ENCODE data around the gene ZNF358. TPM values are rescaled to one million over a fixed set of nuclear protein-coding genes. Genes with fewer than 3 reads are reported as not detected.
A peak's percentile ranks its signal among the peaks of the same experiment; 100 is the strongest.

Gene ZNF358
- total and polyA plus RNA-seq, 4 experiments from 2014 or later, result 1.6 to 8.7 (median 8.4) TPM; not detected in 1

DNA sequence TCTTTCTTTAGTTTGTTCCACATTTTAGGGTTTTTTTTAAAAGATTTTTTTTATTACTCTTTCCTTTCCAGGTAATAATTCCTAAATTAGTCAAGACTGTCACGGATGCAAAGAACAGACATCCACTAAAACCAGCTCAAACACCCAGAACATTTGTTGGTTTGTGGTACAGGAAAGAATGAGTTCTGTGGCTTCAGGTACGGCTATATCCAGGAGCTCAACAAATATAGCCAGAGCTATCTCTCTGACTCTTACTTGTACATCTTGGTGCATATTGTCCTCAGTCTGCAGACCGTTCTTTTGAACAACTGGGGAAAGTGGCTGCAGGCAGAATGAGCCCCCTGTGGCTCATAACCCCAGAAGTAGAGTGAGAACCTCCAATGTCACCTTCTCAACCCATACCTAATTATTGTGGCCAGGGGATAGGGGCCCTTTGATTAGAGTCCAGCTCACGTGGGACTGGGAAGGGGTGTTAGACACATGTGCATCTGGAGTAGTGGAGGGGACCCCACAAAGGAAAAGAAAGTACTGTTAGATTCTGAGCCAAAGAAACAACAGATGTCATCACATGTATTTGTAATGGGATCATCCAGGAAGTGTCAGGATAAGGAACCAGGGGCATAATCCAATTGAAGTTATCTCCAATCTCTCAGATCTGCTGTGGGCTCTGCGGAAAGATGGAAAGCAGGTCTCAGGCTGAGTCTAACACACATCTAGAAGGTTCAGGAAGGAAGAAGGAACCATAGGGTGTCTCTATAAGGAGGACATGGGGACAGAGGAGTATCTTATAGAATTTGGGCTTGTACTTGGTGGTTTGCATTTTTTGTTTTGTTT, 1.9 kb upstream of the ZNF358 start:
- Mint-ChIP-seq H3K9me3 (peaks cover 0 to 3% (median 0%) of the 10 kb centered on the region in 8 donors), H3K36me3 (peaks cover 0 to 3% of the 10 kb centered on the region in 2 donors), H3K27me3 (peaks cover 13 to 16% of the 10 kb centered on the region in 2 donors), H3K4me3 (peak overlapping the region in 4 of 8 donors; percentile 9 to 31 (median 18)), H3K4me1 (peaks cover 4 to 23% (median 11%) of the 10 kb centered on the region in 4 donors), H3K27ac (peak overlapping the region in 2 of 7 donors; percentile 2 to 54)
- Histone ChIP-seq H3K27me3 (ENCODE audit: insufficient read depth, low read length) (peaks cover 4% of the 10 kb centered on the region), H3K9me3 (ENCODE audit: control insufficient read depth in 1 of 2, low read length in 2 of 2) (no peaks in the 10 kb centered on the region), H3K4me1 (ENCODE audit: insufficient read depth, low read length) (peaks cover 10% of the 10 kb centered on the region), H3K27ac (ENCODE audit: low read depth, low read length) (no peak overlapping the region), H3K36me3 (ENCODE audit: insufficient read depth, low read length) (no peaks in the 10 kb centered on the region), H3K4me3 (ENCODE audit: low read length in 2 of 2) (no peak overlapping the region)
- intact Hi-C loops (cut with micrococcal nuclease), result no loop called here
- DNase-seq, result no peak
- POLR2A ChIA-PET (ENCODE audit: partially characterized antibody), result no interaction called here
- CTCF ChIA-PET (ENCODE audit: partially characterized antibody), result no interaction called here

DNA sequence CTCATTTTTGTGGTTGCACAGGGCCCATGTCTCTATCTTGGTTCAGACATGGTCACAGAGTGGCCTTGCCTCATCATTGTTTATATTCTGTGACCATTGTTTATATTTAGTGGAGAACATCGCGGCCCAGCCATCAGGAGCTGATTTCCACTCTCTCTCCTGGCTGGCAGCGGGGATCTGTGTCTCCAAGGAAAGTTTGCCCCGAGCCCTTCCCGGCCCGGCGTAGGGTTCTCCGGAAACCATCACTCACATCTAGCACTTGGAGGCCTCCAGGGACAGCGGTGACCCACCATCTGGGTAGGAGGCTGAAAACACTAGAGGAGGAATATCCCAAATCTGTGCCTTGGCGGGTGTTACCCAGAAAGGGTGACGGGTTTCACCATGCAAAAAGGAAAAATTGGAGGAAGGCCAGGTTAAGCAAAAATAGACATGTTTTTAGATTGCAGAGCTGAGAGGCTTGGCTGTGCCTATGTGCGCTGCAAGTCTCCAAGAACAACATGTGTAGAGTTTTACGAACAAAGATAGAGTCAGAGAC, 726 bp upstream of the ZNF358 start:
- Mint-ChIP-seq H3K36me3 (peaks cover 0 to 3% of the 10 kb centered on the region in 2 donors), H3K9me3 (peaks cover 0 to 1% (median 0%) of the 10 kb centered on the region in 8 donors), H3K4me3 (peak overlapping the region; percentile 68 to 91 (median 85)), H3K27me3 (peaks cover 8 to 16% of the 10 kb centered on the region in 2 donors), H3K27ac (peak overlapping the region in 3 of 7 donors; percentile 24 to 95 (median 86)), H3K4me1 (peaks cover 4 to 23% (median 11%) of the 10 kb centered on the region in 4 donors)
- DNase-seq, result no peak
- ChIA-PET POLR2A (ENCODE audit: partially characterized antibody) (interaction anchor here (1.3 to 1.6 kb wide), 2 partner anchors 19 to 115 kb away, joined by 3 to 7 read pairs; partner anchors contain the start of genes PET100 and XAB2), CTCF (ENCODE audit: partially characterized antibody) (no interaction called here)
- Histone ChIP-seq H3K4me3 (ENCODE audit: low read length in 2 of 2) (no peak overlapping the region), H3K27me3 (ENCODE audit: insufficient read depth, low read length) (peaks cover 4% of the 10 kb centered on the region), H3K36me3 (ENCODE audit: insufficient read depth, low read length) (no peaks in the 10 kb centered on the region), H3K9me3 (ENCODE audit: control insufficient read depth in 1 of 2, low read length in 2 of 2) (no peaks in the 10 kb centered on the region), H3K4me1 (ENCODE audit: insufficient read depth, low read length) (peaks cover 10% of the 10 kb centered on the region), H3K27ac (ENCODE audit: low read depth, low read length) (no peak overlapping the region)
- intact Hi-C loops (cut with micrococcal nuclease), result no loop called here

DNA sequence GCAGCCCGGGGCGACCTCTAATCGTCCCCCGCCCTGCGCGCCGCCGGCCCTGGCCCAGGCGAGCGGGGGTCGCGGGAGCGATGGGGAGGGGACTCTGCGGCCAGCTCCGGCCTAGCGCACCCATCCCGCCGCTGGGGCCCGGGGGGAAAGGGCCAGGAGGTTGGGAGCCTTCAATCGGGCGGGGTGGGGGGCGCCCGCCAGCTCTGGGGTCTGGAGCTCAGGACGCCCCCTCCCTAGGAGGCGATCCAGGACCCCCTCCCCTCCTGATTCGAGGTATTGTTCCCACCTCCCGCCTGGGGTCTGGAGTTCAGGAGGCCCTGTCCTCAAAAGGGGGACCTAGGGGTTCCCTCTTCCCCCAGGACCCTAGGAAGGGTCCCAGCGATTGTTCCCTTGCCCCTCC, 430 bp downstream of the ZNF358 start:
- ChIA-PET CTCF (ENCODE audit: partially characterized antibody) (interaction anchor here (0.6 kb wide), 1 partner anchor 11 kb away, joined by 3 read pairs; no protein-coding TSS in a partner anchor), POLR2A (ENCODE audit: partially characterized antibody) (interaction anchor here (1.3 to 1.6 kb wide), 2 partner anchors 18 to 113 kb away, joined by 3 to 7 read pairs; partner anchors contain the start of genes PET100 and XAB2)
- Mint-ChIP-seq H3K4me3 (peak overlapping the region; percentile 50 to 71 (median 66)), H3K27me3 (peaks cover 8 to 16% of the 10 kb centered on the region in 2 donors), H3K27ac (no peak overlapping the region), H3K36me3 (peaks cover 0 to 3% of the 10 kb centered on the region in 2 donors), H3K4me1 (peaks cover 4 to 23% (median 11%) of the 10 kb centered on the region in 4 donors), H3K9me3 (no peaks in the 10 kb centered on the region)
- DNase-seq, result no peak
- Histone ChIP-seq H3K36me3 (ENCODE audit: insufficient read depth, low read length) (no peaks in the 10 kb centered on the region), H3K4me3 (ENCODE audit: low read length in 2 of 2) (peak overlapping the region in 1 of 2 donors; percentile 32), H3K27me3 (ENCODE audit: insufficient read depth, low read length) (peaks cover 4% of the 10 kb centered on the region), H3K27ac (ENCODE audit: low read depth, low read length) (no peak overlapping the region), H3K9me3 (ENCODE audit: control insufficient read depth in 1 of 2, low read length in 2 of 2) (no peaks in the 10 kb centered on the region), H3K4me1 (ENCODE audit: insufficient read depth, low read length) (peaks cover 10% of the 10 kb centered on the region)
- intact Hi-C loops (cut with micrococcal nuclease), result loop anchor here (2.0 kb wide), 1 partner anchor 18 kb away; the partner anchor contains the start of gene PNPLA6

DNA sequence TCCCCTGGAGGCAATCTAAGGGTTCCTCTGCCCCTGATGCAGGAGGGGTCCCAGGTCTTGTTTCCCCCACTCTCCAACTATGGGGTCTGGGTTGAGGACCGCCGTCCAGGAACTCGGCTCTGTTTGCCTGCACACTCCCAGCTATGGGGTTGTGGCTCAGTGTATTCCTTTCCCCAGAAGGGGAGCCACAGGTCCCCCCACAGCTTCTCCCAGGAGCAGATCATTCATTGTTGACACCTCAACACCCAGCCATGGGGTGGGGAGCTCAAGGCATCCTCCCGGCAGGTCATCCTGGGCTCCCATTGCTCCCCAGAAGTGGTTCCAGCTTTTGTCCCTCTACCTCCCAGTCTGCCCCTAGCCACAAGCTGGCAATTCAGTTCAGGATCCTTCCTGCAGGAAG, 975 bp downstream of the ZNF358 start:
- H3K4me3 ChIP-seq (ENCODE audit: low read length in 2 of 2), result no peak overlapping the region
- Mint-ChIP-seq H3K36me3 (peaks cover 1 to 3% of the 10 kb centered on the region in 2 donors), H3K9me3 (no peaks in the 10 kb centered on the region), H3K4me3 (peak overlapping the region; percentile 50 to 71 (median 66)), H3K27me3 (peaks cover 8 to 16% of the 10 kb centered on the region in 2 donors), H3K27ac (peak overlapping the region in 3 of 7 donors; percentile 51 to 84 (median 63)), H3K4me1 (peaks cover 5 to 26% (median 13%) of the 10 kb centered on the region in 4 donors)
- peaks cover 4% of the 10 kb centered on the region for H3K27me3 ChIP-seq (ENCODE audit: insufficient read depth, low read length)
- H3K36me3 ChIP-seq (ENCODE audit: insufficient read depth, low read length), result no peaks in the 10 kb centered on the region
- peaks cover 13% of the 10 kb centered on the region for H3K4me1 ChIP-seq (ENCODE audit: insufficient read depth, low read length)
- ChIA-PET CTCF (ENCODE audit: partially characterized antibody) (no interaction called here), POLR2A (ENCODE audit: partially characterized antibody) (interaction anchor here (1.6 kb wide), 1 partner anchor 17 kb away, joined by 7 read pairs; no protein-coding TSS in a partner anchor)
- no peaks in the 10 kb centered on the region for H3K9me3 ChIP-seq (ENCODE audit: control insufficient read depth in 1 of 2, low read length in 2 of 2)
- DNase-seq, result no peak
- intact Hi-C loops (cut with micrococcal nuclease), result loop anchor here (2.0 kb wide), 1 partner anchor 18 kb away; the partner anchor contains the start of gene PNPLA6
- H3K27ac ChIP-seq (ENCODE audit: low read depth, low read length), result no peak overlapping the region

DNA sequence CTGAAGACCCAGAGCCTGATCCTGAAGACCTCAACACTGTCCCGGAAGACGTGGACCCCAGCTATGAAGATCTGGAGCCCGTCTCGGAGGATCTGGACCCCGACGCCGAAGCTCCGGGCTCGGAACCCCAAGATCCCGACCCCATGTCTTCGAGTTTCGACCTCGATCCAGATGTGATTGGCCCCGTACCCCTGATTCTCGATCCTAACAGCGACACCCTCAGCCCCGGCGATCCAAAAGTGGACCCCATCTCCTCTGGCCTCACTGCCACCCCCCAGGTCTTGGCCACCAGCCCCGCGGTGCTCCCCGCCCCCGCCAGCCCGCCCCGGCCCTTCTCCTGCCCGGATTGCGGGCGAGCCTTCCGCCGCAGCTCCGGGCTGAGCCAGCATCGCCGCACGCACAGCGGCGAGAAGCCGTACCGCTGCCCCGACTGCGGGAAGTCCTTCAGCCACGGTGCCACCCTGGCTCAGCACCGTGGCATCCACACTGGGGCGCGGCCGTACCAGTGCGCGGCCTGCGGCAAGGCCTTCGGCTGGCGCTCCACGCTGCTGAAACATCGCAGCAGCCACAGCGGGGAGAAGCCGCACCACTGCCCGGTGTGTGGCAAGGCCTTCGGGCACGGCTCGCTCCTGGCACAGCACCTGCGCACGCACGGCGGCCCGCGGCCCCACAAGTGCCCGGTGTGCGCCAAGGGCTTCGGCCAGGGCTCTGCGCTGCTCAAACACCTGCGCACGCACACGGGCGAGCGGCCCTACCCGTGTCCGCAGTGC, 3.6 kb downstream of the ZNF358 start:
- intact Hi-C loops (cut with micrococcal nuclease), result no loop called here
- no peak overlapping the region for H3K27ac Mint-ChIP-seq
- ChIA-PET CTCF (ENCODE audit: partially characterized antibody) (no interaction called here), POLR2A (ENCODE audit: partially characterized antibody) (interaction anchor here (6.2 kb wide), 1 partner anchor 14 kb away, joined by 94 read pairs; the partner anchor contains the start of gene PNPLA6)
- DNase-seq, result no peak
- H3K27me3 ChIP-seq (ENCODE audit: insufficient read depth, low read length), result peaks cover 4% of the 10 kb centered on the region
- H3K36me3 Mint-ChIP-seq, result peaks cover 3% of the 10 kb centered on the region in 2 donors
- no peaks in the 10 kb centered on the region for H3K36me3 ChIP-seq (ENCODE audit: insufficient read depth, low read length)
- peaks cover 8 to 34% (median 22%) of the 10 kb centered on the region in 4 donors for H3K4me1 Mint-ChIP-seq
- peak overlapping the region in 2 of 8 donors; percentile 15 to 18 for H3K4me3 Mint-ChIP-seq
- no peaks in the 10 kb centered on the region for H3K9me3 Mint-ChIP-seq
- peaks cover 4 to 11% of the 10 kb centered on the region in 2 donors for H3K27me3 Mint-ChIP-seq
- H3K4me3 ChIP-seq (ENCODE audit: low read length in 2 of 2), result no peak overlapping the region
- H3K4me1 ChIP-seq (ENCODE audit: insufficient read depth, low read length), result peaks cover 28% of the 10 kb centered on the region
- no peak overlapping the region for H3K27ac ChIP-seq (ENCODE audit: low read depth, low read length)
- no peaks in the 10 kb centered on the region for H3K9me3 ChIP-seq (ENCODE audit: control insufficient read depth in 1 of 2, low read length in 2 of 2)

DNA sequence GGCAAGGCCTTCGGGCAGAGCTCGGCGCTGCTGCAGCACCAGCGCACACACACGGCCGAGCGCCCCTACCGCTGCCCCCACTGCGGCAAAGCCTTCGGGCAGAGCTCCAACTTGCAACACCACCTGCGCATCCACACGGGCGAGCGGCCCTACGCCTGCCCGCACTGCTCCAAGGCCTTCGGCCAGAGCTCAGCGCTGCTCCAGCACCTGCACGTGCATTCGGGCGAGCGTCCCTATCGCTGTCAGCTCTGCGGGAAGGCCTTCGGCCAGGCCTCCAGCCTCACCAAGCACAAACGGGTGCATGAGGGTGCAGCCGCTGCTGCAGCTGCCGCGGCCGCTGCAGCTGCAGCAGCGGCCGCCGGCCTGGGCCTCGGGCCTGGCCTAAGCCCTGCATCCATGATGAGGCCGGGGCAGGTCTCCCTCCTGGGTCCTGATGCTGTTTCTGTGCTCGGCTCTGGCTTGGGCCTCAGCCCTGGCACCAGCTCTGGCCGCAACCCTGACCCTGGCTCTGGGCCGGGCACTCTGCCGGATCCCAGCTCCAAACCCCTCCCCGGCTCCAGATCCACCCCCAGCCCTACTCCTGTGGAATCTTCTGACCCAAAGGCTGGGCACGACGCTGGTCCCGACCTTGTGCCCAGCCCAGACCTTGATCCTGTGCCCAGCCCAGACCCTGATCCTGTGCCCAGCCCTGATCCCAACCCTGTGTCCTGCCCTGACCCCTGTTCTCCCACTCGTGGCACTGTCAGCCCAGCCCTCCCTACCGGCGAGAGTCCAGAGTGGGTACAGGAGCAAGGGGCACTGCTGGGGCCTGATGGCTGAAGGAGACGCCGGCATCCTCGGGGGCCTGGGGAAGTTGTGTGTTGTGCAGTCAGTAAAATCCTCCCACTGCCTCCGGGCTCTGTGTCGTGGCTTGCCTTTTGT, 4.5 kb downstream of the ZNF358 start:
- H3K27ac Mint-ChIP-seq, result no peak overlapping the region
- H3K27ac ChIP-seq (ENCODE audit: low read depth, low read length), result no peak overlapping the region
- no peak overlapping the region for H3K4me3 Mint-ChIP-seq
- DNase-seq, result no peak
- peaks cover 4 to 7% of the 10 kb centered on the region in 2 donors for H3K27me3 Mint-ChIP-seq
- no peaks in the 10 kb centered on the region for H3K9me3 ChIP-seq (ENCODE audit: control insufficient read depth in 1 of 2, low read length in 2 of 2)
- no peaks in the 10 kb centered on the region for H3K27me3 ChIP-seq (ENCODE audit: insufficient read depth, low read length)
- peaks cover 3% of the 10 kb centered on the region in 2 donors for H3K36me3 Mint-ChIP-seq
- H3K4me1 ChIP-seq (ENCODE audit: insufficient read depth, low read length), result peaks cover 28% of the 10 kb centered on the region
- H3K36me3 ChIP-seq (ENCODE audit: insufficient read depth, low read length), result no peaks in the 10 kb centered on the region
- ChIA-PET CTCF (ENCODE audit: partially characterized antibody) (no interaction called here), POLR2A (ENCODE audit: partially characterized antibody) (interaction anchor here (1.0 to 6.2 kb wide), 2 partner anchors 14 to 24 kb away, joined by 3 to 94 read pairs; partner anchors contain the start of gene PNPLA6)
- H3K4me3 ChIP-seq (ENCODE audit: low read length in 2 of 2), result no peak overlapping the region
- H3K4me1 Mint-ChIP-seq, result peaks cover 8 to 31% (median 21%) of the 10 kb centered on the region in 4 donors
- H3K9me3 Mint-ChIP-seq, result no peaks in the 10 kb centered on the region
- intact Hi-C loops (cut with micrococcal nuclease), result no loop called here

Measured in CD4-positive, alpha-beta memory T cell (primary cell).